OCI-LY3 (cell line): Measurements from ENCODE around the gene STK35.

Source experiments
- EZH2phosphoT487 ChIP-seq: fragments of 200-600 bp; shearing (Covaris generic); IDR thresholded peaks from 2 replicates; pipeline ENCODE4 v1.6.1; 2018; ENCODE audit warnings: antibody characterized with exemption, mixed run types, low read depth
- TF ChIP-seq, protein P1 (sequence below): fragments of 200-600, 300-600 bp; sonication (generic); IDR thresholded peaks from 2 replicates; pipeline ENCODE4 v1.5.1; 2014; ENCODE audit warnings: antibody characterized with exemption, low read length, low read depth

GRCh38 chr20:2133318-2134183 is 31.9 kb downstream of the STK35 start:
- no peak for TF ChIP-seq EZH2phosphoT487
- TF ChIP-seq, protein P1, sequence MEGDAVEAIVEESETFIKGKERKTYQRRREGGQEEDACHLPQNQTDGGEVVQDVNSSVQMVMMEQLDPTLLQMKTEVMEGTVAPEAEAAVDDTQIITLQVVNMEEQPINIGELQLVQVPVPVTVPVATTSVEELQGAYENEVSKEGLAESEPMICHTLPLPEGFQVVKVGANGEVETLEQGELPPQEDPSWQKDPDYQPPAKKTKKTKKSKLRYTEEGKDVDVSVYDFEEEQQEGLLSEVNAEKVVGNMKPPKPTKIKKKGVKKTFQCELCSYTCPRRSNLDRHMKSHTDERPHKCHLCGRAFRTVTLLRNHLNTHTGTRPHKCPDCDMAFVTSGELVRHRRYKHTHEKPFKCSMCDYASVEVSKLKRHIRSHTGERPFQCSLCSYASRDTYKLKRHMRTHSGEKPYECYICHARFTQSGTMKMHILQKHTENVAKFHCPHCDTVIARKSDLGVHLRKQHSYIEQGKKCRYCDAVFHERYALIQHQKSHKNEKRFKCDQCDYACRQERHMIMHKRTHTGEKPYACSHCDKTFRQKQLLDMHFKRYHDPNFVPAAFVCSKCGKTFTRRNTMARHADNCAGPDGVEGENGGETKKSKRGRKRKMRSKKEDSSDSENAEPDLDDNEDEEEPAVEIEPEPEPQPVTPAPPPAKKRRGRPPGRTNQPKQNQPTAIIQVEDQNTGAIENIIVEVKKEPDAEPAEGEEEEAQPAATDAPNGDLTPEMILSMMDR: no peak
